Transverse colon (tissue), 4 donors: ENCODE results near the gene KIF7.

Experiments
- POLR2A ChIP-seq: fragments of 450-650 bp; IDR thresholded peaks from one replicate; pipeline ENCODE4 v1.6.1; 2016; ENCODE audit warnings: antibody characterized with exemption, mild to moderate bottlenecking, moderate library complexity
- POLR2AphosphoS5 ChIP-seq, 3 donors: sonication (generic); formaldehyde crosslinking; IDR thresholded peaks; one replicate each; pipeline ENCODE4 v1.6.1; 2016; ENCODE audit warnings: antibody characterized with exemption in 3 of 3
- TF ChIP-seq, protein P1 (sequence below), 5 experiments: fragments of 200-600 bp in 3 of 5; fragments of 450-650 bp in 2 of 5; sonication (generic) in 3 of 5; IDR thresholded peaks; 1 replicate in 2 of 5; 2 replicates in 3 of 5; pipeline ENCODE4 v1.5.1; 2016 to 2017; ENCODE audit warnings: antibody characterized with exemption in 5 of 5, inconsistent platforms in 3 of 5, mild to moderate bottlenecking in 2 of 5, moderate library complexity in 1 of 5

DNA sequence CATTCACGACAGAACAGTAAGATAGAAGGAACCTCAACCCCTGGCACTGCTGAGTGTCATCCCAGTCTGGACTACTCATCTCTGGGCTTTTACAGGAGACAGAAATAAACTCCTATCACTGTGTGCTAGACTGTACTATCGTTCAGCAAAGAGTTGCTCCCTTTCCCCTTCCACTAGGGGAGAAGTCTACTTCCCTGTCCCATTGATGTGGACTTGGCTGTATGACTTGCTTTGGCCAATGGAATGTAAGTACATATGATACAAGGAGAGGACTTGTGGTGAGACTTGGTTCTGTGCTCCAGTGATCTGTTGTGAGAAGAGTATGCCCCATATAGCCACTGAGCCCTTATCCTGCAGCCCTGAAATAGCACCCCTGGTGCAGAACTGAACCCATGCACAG is 5.3 kb upstream of the KIF7 start:
- TF ChIP-seq, protein P1, sequence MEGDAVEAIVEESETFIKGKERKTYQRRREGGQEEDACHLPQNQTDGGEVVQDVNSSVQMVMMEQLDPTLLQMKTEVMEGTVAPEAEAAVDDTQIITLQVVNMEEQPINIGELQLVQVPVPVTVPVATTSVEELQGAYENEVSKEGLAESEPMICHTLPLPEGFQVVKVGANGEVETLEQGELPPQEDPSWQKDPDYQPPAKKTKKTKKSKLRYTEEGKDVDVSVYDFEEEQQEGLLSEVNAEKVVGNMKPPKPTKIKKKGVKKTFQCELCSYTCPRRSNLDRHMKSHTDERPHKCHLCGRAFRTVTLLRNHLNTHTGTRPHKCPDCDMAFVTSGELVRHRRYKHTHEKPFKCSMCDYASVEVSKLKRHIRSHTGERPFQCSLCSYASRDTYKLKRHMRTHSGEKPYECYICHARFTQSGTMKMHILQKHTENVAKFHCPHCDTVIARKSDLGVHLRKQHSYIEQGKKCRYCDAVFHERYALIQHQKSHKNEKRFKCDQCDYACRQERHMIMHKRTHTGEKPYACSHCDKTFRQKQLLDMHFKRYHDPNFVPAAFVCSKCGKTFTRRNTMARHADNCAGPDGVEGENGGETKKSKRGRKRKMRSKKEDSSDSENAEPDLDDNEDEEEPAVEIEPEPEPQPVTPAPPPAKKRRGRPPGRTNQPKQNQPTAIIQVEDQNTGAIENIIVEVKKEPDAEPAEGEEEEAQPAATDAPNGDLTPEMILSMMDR (IDR thresholded peaks at IDR 0.05): no peak
- TF ChIP-seq POLR2A: no peak
- no peak for TF ChIP-seq POLR2AphosphoS5 (IDR thresholded peaks at IDR 0.05)
